ENCODE results near the gene LSG1.
"Not testable (repeated sequence)": the region's sequence is repeated elsewhere in the genome, so short reads cannot be mapped to it uniquely, and the experiment has no call there.

The LSG1 gene

GRCh38 chr3:194658477-194659242 is 13.3 kb downstream of the LSG1 start:
- no peak for DNase-seq (ENCODE audit: low read depth, low spot score)

- no peak for DNase-seq (ENCODE audit: low read depth, low spot score)
Observed at GRCh38 chr3:194657439-194657838, 14.6 kb downstream of the LSG1 start.

GRCh38 chr3:194654443-194654842 is 17.5 kb downstream of the LSG1 start:
- DNase-seq (ENCODE audit: low read depth, low spot score), result no peak

- DNase-seq (ENCODE audit: low read depth, low spot score), result no peak
Observed at GRCh38 chr3:194647747-194648146, 24.2 kb downstream of the LSG1 start.

- DNase-seq (ENCODE audit: low read depth, low spot score), result no peak
Observed at GRCh38 chr3:194642769-194643168, 29.2 kb downstream of the LSG1 start.

- no peak for DNase-seq (ENCODE audit: low read depth, low spot score)
Observed at GRCh38 chr3:194640829-194641228, 31.2 kb downstream of the LSG1 start.

- DNase-seq (ENCODE audit: low read depth, low spot score), result no peak
Observed at GRCh38 chr3:194638991-194639605, 32.9 kb downstream of the LSG1 start.

GRCh38 chr3:194637541-194638400 is 34.2 kb downstream of the LSG1 start:
- DNase-seq (ENCODE audit: low read depth, low spot score), result no peak

- DNase-seq (ENCODE audit: low read depth, low spot score), result peak; percentile 74
Observed at GRCh38 chr3:194637066-194637465, 34.9 kb downstream of the LSG1 start.

GRCh38 chr3:194633349-194634004 is 38.5 kb downstream of the LSG1 start, which contains the start of gene TMEM44:
Gene TMEM44, minus strand, starts transcription at chr3:194633419. Its CDS starts 204 bp downstream, at chr3:194633215.
- DNase-seq (ENCODE audit: low read depth, low spot score), result peak; percentile 93

- DNase-seq (ENCODE audit: low read depth, low spot score), result no peak
Observed at GRCh38 chr3:194632809-194633348, 39.1 kb downstream of the LSG1 start.

- DNase-seq (ENCODE audit: low read depth, low spot score), result no peak
Observed at GRCh38 chr3:194632226-194632808, 39.7 kb downstream of the LSG1 start.

- no peak for DNase-seq (ENCODE audit: low read depth, low spot score)
Observed at GRCh38 chr3:194631696-194632095, 40.3 kb downstream of the LSG1 start.

- not testable (repeated sequence) for DNase-seq (ENCODE audit: low read depth, low spot score)
Observed at GRCh38 chr3:194630681-194631080, 41.3 kb downstream of the LSG1 start.

- no peak for DNase-seq (ENCODE audit: low read depth, low spot score)
Observed at GRCh38 chr3:194624956-194625355, 47.0 kb downstream of the LSG1 start.

- DNase-seq (ENCODE audit: low read depth, low spot score), result no peak
Observed at GRCh38 chr3:194623449-194624290, 48.3 kb downstream of the LSG1 start.

GRCh38 chr3:194622621-194623340 is 49.2 kb downstream of the LSG1 start:
- DNase-seq (ENCODE audit: low read depth, low spot score), result no peak

GRCh38 chr3:194621947-194622346 is 50.0 kb downstream of the LSG1 start:
- no peak for DNase-seq (ENCODE audit: low read depth, low spot score)

GRCh38 chr3:194620196-194620595 is 51.8 kb downstream of the LSG1 start:
- no peak for DNase-seq (ENCODE audit: low read depth, low spot score)

Measured in ELF-1 (cell line).